ENCODE data around the gene KCTD17. TPM values are rescaled to one million over a fixed set of nuclear protein-coding genes. Genes with fewer than 3 reads are reported as not detected.

The KCTD17 gene
- total RNA-seq, 1 donor from 2014 or later: 53.7 TPM

- no peak for DNase-seq (ENCODE audit: extremely low spot score, unreplicated experiment)
- no peaks in the 10 kb centered on the region for H3K9me3 Mint-ChIP-seq
- H3K4me3 Mint-ChIP-seq: no peak overlapping the region
- TF ChIP-seq CTCF (conservative IDR thresholded peaks at IDR 0.05): no peak
- H3K36me3 Mint-ChIP-seq: no peaks in the 10 kb centered on the region
- peaks cover 10% of the 10 kb centered on the region for H3K27me3 Mint-ChIP-seq
- H3K27ac Mint-ChIP-seq: no peak overlapping the region
- peaks cover 14% of the 10 kb centered on the region for H3K4me1 Mint-ChIP-seq (ENCODE audit: unreplicated experiment)
Observed at GRCh38 chr22:37105990-37106389, 54.4 kb downstream of the KCTD17 start.

- Mint-ChIP-seq H3K9me3 (no peaks in the 10 kb centered on the region), H3K27me3 (peaks cover 13% of the 10 kb centered on the region), H3K4me1 (ENCODE audit: unreplicated experiment) (peaks cover 14% of the 10 kb centered on the region), H3K36me3 (no peaks in the 10 kb centered on the region), H3K27ac (peak overlapping the region; percentile 29), H3K4me3 (no peak overlapping the region)
- no peak for DNase-seq (ENCODE audit: extremely low spot score, unreplicated experiment)
- no peak for TF ChIP-seq CTCF (conservative IDR thresholded peaks at IDR 0.05)
Observed at GRCh38 chr22:37107816-37108621, 56.5 kb downstream of the KCTD17 start.

GRCh38 chr22:37109242-37109917 is 57.8 kb downstream of the KCTD17 start, which contains the start of gene TMPRSS6:
Gene TMPRSS6 (minus strand): TSS chr22:37109713. CDS start chr22:37103417, 6,296 bp downstream.
- Mint-ChIP-seq H3K4me1 (ENCODE audit: unreplicated experiment) (peaks cover 8% of the 10 kb centered on the region), H3K9me3 (no peaks in the 10 kb centered on the region), H3K4me3 (no peak within 1 kb of the TSS), H3K27me3 (peaks cover 15% of the 10 kb centered on the region), H3K27ac (no peak within 1 kb of the TSS), H3K36me3 (no peaks in the 10 kb centered on the region)
- no peak for DNase-seq (ENCODE audit: extremely low spot score, unreplicated experiment)
- TF ChIP-seq CTCF (conservative IDR thresholded peaks at IDR 0.05): no peak

GRCh38 chr22:37111156-37111717 is 59.7 kb downstream of the KCTD17 start:
- no peak for TF ChIP-seq CTCF (conservative IDR thresholded peaks at IDR 0.05)

GRCh38 chr22:37112084-37112728 is 60.7 kb downstream of the KCTD17 start:
- no peaks in the 10 kb centered on the region for H3K36me3 Mint-ChIP-seq
- DNase-seq (ENCODE audit: extremely low spot score, unreplicated experiment): no peak
- peak overlapping the region; percentile 67 for H3K27ac Mint-ChIP-seq
- H3K27me3 Mint-ChIP-seq: peaks cover 27% of the 10 kb centered on the region
- H3K4me3 Mint-ChIP-seq: no peak overlapping the region
- no peaks in the 10 kb centered on the region for H3K9me3 Mint-ChIP-seq
- TF ChIP-seq CTCF (conservative IDR thresholded peaks at IDR 0.05): no peak
- H3K4me1 Mint-ChIP-seq (ENCODE audit: unreplicated experiment): peaks cover 8% of the 10 kb centered on the region

More at GRCh38 chr22:37111156-37111717, 59.7 kb downstream of the KCTD17 start:
- Mint-ChIP-seq H3K27me3 (peaks cover 24% of the 10 kb centered on the region), H3K27ac (no peak overlapping the region), H3K36me3 (no peaks in the 10 kb centered on the region), H3K4me1 (ENCODE audit: unreplicated experiment) (peaks cover 8% of the 10 kb centered on the region), H3K4me3 (no peak overlapping the region), H3K9me3 (no peaks in the 10 kb centered on the region)
- no peak for DNase-seq (ENCODE audit: extremely low spot score, unreplicated experiment)
